HCT116 (cell line): ENCODE results near the gene NF1. TPM values are rescaled to one million over a fixed set of nuclear protein-coding genes. Genes with fewer than 3 reads are reported as not detected.

Source experiments
- ATAC-seq: fragments of 200-7000 bp; cut with Tn5 transposase; 2 replicates; pipeline ENCODE4 v1.9.1; 2020; ENCODE audit warnings: mild to moderate bottlenecking, moderate library complexity
- BruUV-seq: library from RNA; stranded (reverse); fragments of 400-500 nt; replicated peaks from 2 replicates; lab custom pipeline; 2021; lab: Mats Ljungman, UMichigan
- CTCF ChIA-PET: fragments of 300-600 bp; sonication (Branson Sonifier 250); formaldehyde crosslinking; loops from one replicate; lab custom pipeline; 2021; ENCODE audit warnings: antibody characterized with exemption; lab: Charles Lee
- POLR2A ChIA-PET: fragments of 300-600, 350-600 bp; sonication (Branson Sonifier 250); formaldehyde crosslinking; loops from one replicate; lab custom pipeline; 2021; ENCODE audit warnings: antibody characterized with exemption; lab: Charles Lee
- RAD21 ChIA-PET, 2 experiments: fragments of 300-600 bp; sonication (Branson Sonifier 250); formaldehyde crosslinking; loops; one replicate each; lab custom pipeline; 2023; ENCODE audit warnings: low total read pairs in 2 of 2; ENCODE audit not compliant: uncharacterized antibody in 2 of 2, unreplicated experiment in 2 of 2, low non-redundant PET in 1 of 2; lab: Charles Lee
- DNase-seq: peaks from one replicate; pipeline ENCODE4 v3.0.0-alpha.2; 2010; ENCODE audit warnings: low read depth, low spot score
- H2AFZ ChIP-seq: fragments of 200-600 bp; shearing (Covaris generic), sonication (generic); 2 replicates; pipeline ENCODE4 v1.6.1; 2017; ENCODE audit warnings: low read depth, mixed run types, mixed read lengths, antibody characterized with exemption, low read length; ENCODE audit not compliant: poor library complexity, severe bottlenecking
- H3K27ac ChIP-seq: 2 replicates; pipeline ENCODE4 v1.5.1; 2012; ENCODE audit warnings: low read depth, low read length
- H3K27me3 ChIP-seq: fragments of 200-600 bp; sonication (generic); 2 replicates; pipeline ENCODE4 v1.6.1; 2016; ENCODE audit warnings: mixed run types, low read length, mixed read lengths; ENCODE audit not compliant: insufficient read depth
- H3K36me3 ChIP-seq, 2 experiments: fragments of 200-500 bp in 1 of 2; fragments of 200-600 bp in 1 of 2; sonication (Bioruptor generic) in 1 of 2; sonication (generic) in 1 of 2; 2 replicates each; pipeline versions ENCODE4 v1.5.1 to v1.6.1; 2014 to 2016; ENCODE audit warnings: low read length in 2 of 2, inconsistent platforms in 1 of 2, mixed read lengths in 1 of 2, mixed run types in 1 of 2; ENCODE audit not compliant: insufficient read depth in 2 of 2, control insufficient read depth in 1 of 2
- H3K4me1 ChIP-seq, 2 experiments: fragments of 200-600 bp in 1 of 2; sonication (generic) in 1 of 2; 2 replicates each; pipeline versions ENCODE4 v1.5.1 to v1.6.1; 2012 to 2017; ENCODE audit warnings: low read length in 2 of 2, inconsistent platforms in 1 of 2, mild to moderate bottlenecking in 1 of 2, mixed read lengths in 1 of 2, mixed run types in 1 of 2, moderate library complexity in 1 of 2; ENCODE audit not compliant: insufficient read depth in 2 of 2, control insufficient read depth in 1 of 2
- H3K4me2 ChIP-seq: fragments of 200-600 bp; sonication (generic); 2 replicates; pipeline ENCODE4 v1.6.1; 2017; ENCODE audit warnings: mixed run types, low read length, mixed read lengths
- H3K4me3 ChIP-seq, 2 experiments: fragments of 200-600 bp in 1 of 2; sonication (generic) in 1 of 2; replicated peaks in 1 of 2; 2 replicates each; pipeline ENCODE4 v1.5.1; 2011 to 2016; ENCODE audit warnings: low read length in 2 of 2, control low read depth in 1 of 2, low read depth in 1 of 2, mild to moderate bottlenecking in 1 of 2, mixed read lengths in 1 of 2, mixed run types in 1 of 2
- H3K79me2 ChIP-seq: fragments of 200-600 bp; sonication (generic); 2 replicates; pipeline ENCODE4 v1.6.1; 2017; ENCODE audit warnings: mild to moderate bottlenecking, mixed run types, low read length, moderate library complexity, mixed read lengths; ENCODE audit not compliant: insufficient read depth
- H3K9ac ChIP-seq: fragments of 200-600 bp; sonication (generic); 2 replicates; pipeline ENCODE4 v1.6.1; 2016; ENCODE audit warnings: low read length, mixed read lengths
- H3K9me2 ChIP-seq: fragments of 200-600 bp; sonication (generic), shearing (Covaris generic); 2 replicates; pipeline ENCODE4 v1.6.1; 2017; ENCODE audit warnings: mixed run types, mild to moderate bottlenecking, moderate library complexity; ENCODE audit not compliant: insufficient read depth
- H3K9me3 ChIP-seq, 2 experiments: fragments of 200-500 bp in 1 of 2; fragments of 200-600 bp in 1 of 2; sonication (Bioruptor generic) in 1 of 2; sonication (generic) in 1 of 2; 2 replicates each; pipeline ENCODE4 v1.6.1; 2014 to 2017; ENCODE audit warnings: low read length in 2 of 2, mixed read lengths in 2 of 2, inconsistent platforms in 1 of 2, low read depth in 1 of 2, mild to moderate bottlenecking in 1 of 2, mixed run types in 1 of 2, moderate library complexity in 1 of 2; ENCODE audit not compliant: control insufficient read depth in 1 of 2, insufficient read depth in 1 of 2
- H4K20me1 ChIP-seq: fragments of 200-600 bp; sonication (generic), shearing (Covaris generic); 2 replicates; pipeline ENCODE4 v1.6.1; 2017; ENCODE audit warnings: mixed run types, mild to moderate bottlenecking, moderate library complexity; ENCODE audit not compliant: insufficient read depth
- CBX3 ChIP-seq: IDR thresholded peaks from 2 replicates; pipeline ENCODE4 v1.6.1; 2012; ENCODE audit warnings: low read depth
- CTCF ChIP-seq, 3 experiments: fragments of 200-600 bp in 1 of 3; sonication (generic) in 1 of 3; IDR thresholded peaks in 2 of 3; conservative IDR thresholded peaks in 1 of 3; 2 replicates each; pipeline ENCODE4 v1.5.1; 2012 to 2017; ENCODE audit warnings: low read depth in 2 of 3, low read length in 2 of 3, antibody characterized with exemption in 1 of 3, borderline replicate concordance in 1 of 3, control low read depth in 1 of 3, mild to moderate bottlenecking in 1 of 3, mixed read lengths in 1 of 3, mixed run types in 1 of 3, moderate library complexity in 1 of 3; ENCODE audit not compliant: insufficient read depth in 1 of 3
- ELF1 ChIP-seq: IDR thresholded peaks from 2 replicates; pipeline ENCODE4 v1.6.1; 2012; ENCODE audit warnings: low read depth, borderline replicate concordance
- EZH2 ChIP-seq: fragments of 200-600 bp; sonication (generic); IDR thresholded peaks from 2 replicates; pipeline ENCODE4 v1.6.1; 2017; ENCODE audit warnings: antibody characterized with exemption, mixed run types
- JUND ChIP-seq: IDR thresholded peaks from 2 replicates; pipeline ENCODE4 v1.6.1; 2012
- POLR2A ChIP-seq: IDR thresholded peaks from 2 replicates; pipeline ENCODE4 v1.7.0; 2011; ENCODE audit warnings: borderline replicate concordance; ENCODE audit not compliant: insufficient read depth, insufficient read length; ENCODE audit errors: extremely low read depth
- SIN3A ChIP-seq: IDR thresholded peaks from 2 replicates; pipeline ENCODE4 v1.6.1; 2012; ENCODE audit warnings: low read depth
- SP1 ChIP-seq: IDR thresholded peaks from 2 replicates; pipeline ENCODE4 v1.6.1; 2012; ENCODE audit warnings: low read depth
- TCF7L2 ChIP-seq: IDR thresholded peaks from 2 replicates; pipeline ENCODE4 v1.7.0; 2011; ENCODE audit warnings: borderline replicate concordance, inconsistent platforms; ENCODE audit not compliant: insufficient read depth, insufficient read length; ENCODE audit errors: extremely low read depth
- ZFX ChIP-seq: fragments of 450-650 bp; IDR thresholded peaks from 2 replicates; pipeline ENCODE4 v1.6.1; 2017
- intact Hi-C: fragments of 100-400 bp; cut with micrococcal nuclease; formaldehyde crosslinking; loops from 2 replicates; pipeline ENCODE4 v1.10.0; 2022
- total RNA-seq: library from RNA; stranded (reverse); gene quantifications from one replicate; pipeline ENCODE4 v1.2.1, GENCODE V29; 2021; ENCODE audit not compliant: unreplicated experiment
- TF ChIP-seq, protein P1 (sequence below): IDR thresholded peaks from 2 replicates; pipeline ENCODE4 v1.6.1; 2012; ENCODE audit warnings: low read depth
- TF ChIP-seq, protein P2 (sequence below): IDR thresholded peaks from 2 replicates; pipeline ENCODE4 v1.6.1; 2011; ENCODE audit warnings: mild to moderate bottlenecking, low read length, moderate library complexity; ENCODE audit not compliant: insufficient replicate concordance; ENCODE audit errors: extremely low read depth
- TF ChIP-seq, protein P3 (sequence below): IDR thresholded peaks from 2 replicates; pipeline ENCODE4 v1.6.1; 2012

NF1 gene
- total RNA-seq, 1 experiment from 2014 or later: 20.8 TPM

- BruUV-seq: no TSS peak
- Histone ChIP-seq H3K9ac (no peak overlapping the region), H3K27ac (no peak overlapping the region), H3K27me3 (no peaks in the 10 kb centered on the region), H3K36me3 (no peaks in the 10 kb centered on the region), H3K4me1 (no peaks in the 10 kb centered on the region), H3K9me2 (no peaks in the 10 kb centered on the region), H4K20me1 (no peaks in the 10 kb centered on the region; the same call in 1 of the 2 replicates), H2AFZ (no peak overlapping the region), H3K9me3 (no peaks in the 10 kb centered on the region), H3K79me2 (no peaks in the 10 kb centered on the region), H3K4me3 (no peak overlapping the region), H3K4me2 (no peak overlapping the region)
- ChIA-PET POLR2A (no interaction called here), RAD21 (no interaction called here), CTCF (no interaction called here)
- no peak for TF ChIP-seq JUND
- no peak for TF ChIP-seq ELF1
- no peak for TF ChIP-seq EZH2
- no peak for TF ChIP-seq CBX3
- TF ChIP-seq CTCF (IDR thresholded peaks at IDR 0.05 in 2 of 3, conservative IDR thresholded peaks at IDR 0.05 in 1 of 3; ENCODE audit: borderline replicate concordance in 1 of 3, insufficient read depth in 1 of 3, low read depth in 2 of 3, low read length in 2 of 3): no peak
- no peak for TF ChIP-seq ZFX
- TF ChIP-seq, protein P1, sequence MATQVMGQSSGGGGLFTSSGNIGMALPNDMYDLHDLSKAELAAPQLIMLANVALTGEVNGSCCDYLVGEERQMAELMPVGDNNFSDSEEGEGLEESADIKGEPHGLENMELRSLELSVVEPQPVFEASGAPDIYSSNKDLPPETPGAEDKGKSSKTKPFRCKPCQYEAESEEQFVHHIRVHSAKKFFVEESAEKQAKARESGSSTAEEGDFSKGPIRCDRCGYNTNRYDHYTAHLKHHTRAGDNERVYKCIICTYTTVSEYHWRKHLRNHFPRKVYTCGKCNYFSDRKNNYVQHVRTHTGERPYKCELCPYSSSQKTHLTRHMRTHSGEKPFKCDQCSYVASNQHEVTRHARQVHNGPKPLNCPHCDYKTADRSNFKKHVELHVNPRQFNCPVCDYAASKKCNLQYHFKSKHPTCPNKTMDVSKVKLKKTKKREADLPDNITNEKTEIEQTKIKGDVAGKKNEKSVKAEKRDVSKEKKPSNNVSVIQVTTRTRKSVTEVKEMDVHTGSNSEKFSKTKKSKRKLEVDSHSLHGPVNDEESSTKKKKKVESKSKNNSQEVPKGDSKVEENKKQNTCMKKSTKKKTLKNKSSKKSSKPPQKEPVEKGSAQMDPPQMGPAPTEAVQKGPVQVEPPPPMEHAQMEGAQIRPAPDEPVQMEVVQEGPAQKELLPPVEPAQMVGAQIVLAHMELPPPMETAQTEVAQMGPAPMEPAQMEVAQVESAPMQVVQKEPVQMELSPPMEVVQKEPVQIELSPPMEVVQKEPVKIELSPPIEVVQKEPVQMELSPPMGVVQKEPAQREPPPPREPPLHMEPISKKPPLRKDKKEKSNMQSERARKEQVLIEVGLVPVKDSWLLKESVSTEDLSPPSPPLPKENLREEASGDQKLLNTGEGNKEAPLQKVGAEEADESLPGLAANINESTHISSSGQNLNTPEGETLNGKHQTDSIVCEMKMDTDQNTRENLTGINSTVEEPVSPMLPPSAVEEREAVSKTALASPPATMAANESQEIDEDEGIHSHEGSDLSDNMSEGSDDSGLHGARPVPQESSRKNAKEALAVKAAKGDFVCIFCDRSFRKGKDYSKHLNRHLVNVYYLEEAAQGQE: no peak
- TF ChIP-seq, protein P2, sequence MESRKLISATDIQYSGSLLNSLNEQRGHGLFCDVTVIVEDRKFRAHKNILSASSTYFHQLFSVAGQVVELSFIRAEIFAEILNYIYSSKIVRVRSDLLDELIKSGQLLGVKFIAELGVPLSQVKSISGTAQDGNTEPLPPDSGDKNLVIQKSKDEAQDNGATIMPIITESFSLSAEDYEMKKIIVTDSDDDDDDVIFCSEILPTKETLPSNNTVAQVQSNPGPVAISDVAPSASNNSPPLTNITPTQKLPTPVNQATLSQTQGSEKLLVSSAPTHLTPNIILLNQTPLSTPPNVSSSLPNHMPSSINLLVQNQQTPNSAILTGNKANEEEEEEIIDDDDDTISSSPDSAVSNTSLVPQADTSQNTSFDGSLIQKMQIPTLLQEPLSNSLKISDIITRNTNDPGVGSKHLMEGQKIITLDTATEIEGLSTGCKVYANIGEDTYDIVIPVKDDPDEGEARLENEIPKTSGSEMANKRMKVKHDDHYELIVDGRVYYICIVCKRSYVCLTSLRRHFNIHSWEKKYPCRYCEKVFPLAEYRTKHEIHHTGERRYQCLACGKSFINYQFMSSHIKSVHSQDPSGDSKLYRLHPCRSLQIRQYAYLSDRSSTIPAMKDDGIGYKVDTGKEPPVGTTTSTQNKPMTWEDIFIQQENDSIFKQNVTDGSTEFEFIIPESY: no peak
- TF ChIP-seq SP1: no peak
- TF ChIP-seq POLR2A: no peak
- TF ChIP-seq SIN3A: no peak
- no peak for TF ChIP-seq TCF7L2
- TF ChIP-seq, protein P3, sequence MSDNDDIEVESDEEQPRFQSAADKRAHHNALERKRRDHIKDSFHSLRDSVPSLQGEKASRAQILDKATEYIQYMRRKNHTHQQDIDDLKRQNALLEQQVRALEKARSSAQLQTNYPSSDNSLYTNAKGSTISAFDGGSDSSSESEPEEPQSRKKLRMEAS: no peak
- ATAC-seq (no peak), DNase-seq (no peak)
- intact Hi-C loops: no loop called here
Observed at GRCh38 chr17:31294231-31294630, 199.5 kb downstream of the NF1 start.
